NCI-H446 treated with DMSO at 0.1 percent for 48 hours (cell line): ENCODE measurements around the gene GOSR2.

Source experiments
- DNase-seq: peaks from one replicate; lab custom pipeline; 2025; lab: John Stamatoyannopoulos, UW

The GOSR2 gene

DNA sequence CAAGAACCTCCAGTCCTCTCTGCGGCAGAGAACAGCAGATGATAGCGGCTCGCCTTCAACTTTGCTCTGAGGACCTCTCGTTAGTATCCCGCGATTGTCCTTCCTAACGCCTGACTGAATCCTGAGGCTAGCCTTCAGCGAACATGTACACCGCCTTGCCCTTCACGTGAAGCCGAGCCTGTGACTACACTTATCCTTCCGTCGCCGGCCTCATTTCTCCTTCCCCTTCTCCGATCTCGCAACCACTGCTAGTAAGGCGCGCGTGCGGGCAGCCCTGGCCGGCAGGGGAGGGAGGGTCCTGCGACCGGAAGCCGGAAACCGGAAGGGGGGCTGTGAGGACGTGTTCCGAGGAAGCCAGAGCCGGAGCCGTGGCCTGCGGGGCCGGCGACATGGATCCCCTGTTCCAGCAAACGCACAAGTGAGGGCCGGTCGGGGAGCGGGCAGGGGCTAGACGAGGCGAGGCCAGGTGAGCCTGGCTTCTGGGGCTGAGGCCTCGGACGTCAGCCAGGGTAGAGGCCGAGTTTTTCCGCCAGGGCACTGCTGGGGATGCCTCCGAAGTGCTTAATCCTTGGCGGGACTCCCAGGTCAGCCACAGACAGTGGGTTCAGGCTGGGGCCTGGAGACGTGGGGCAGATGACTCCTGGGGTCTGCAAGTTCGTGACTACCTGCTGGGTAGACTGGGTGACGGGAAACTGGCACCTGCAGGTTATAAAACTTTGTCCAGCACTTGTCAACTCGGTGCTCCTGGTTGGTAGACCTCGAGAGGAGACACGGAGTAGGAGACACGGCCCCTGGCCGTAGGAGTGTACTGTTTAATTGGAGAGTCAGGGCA lies at the start of gene GOSR2:
TSS of gene GOSR2 (plus strand) at position 357 of the 832 bp plus-strand sequence. CDS start at position 390, 33 bp downstream.
- DNase-seq: peak; percentile 86

DNA sequence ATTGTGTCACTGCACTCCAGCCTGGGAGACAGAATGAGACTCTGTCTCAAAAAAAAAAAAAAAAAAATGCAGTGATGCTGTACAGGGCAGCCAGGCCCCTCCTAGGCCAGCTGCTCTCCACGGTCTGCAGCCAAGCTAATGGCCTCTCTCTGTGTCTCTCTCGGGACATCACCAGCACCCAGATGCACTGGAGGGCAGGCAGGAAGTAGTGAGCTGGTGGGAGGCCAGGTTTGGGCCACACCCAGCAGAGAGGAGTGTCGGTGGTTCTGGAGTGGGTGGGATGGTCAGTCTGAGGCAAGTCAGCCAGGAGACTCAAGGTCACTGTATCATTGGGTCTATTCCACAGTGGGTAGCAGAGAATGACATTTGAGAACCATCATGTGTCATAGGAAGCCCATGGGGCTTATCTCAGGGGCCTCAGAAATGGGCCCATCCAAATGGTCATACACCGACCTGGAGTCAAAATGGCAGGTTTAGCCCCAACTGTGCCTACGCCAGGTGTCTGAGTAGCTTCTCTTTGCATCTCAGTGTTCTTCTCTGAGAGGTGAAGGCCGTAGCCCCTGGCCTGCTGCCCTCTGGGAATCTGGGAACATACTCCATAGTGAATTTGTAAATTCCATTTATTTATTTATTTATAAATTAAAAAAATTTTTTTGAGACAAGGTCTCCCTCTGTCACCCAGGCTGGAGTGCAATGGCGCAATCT lies 48.9 kb upstream of the GOSR2 start:
- no peak for DNase-seq

DNA sequence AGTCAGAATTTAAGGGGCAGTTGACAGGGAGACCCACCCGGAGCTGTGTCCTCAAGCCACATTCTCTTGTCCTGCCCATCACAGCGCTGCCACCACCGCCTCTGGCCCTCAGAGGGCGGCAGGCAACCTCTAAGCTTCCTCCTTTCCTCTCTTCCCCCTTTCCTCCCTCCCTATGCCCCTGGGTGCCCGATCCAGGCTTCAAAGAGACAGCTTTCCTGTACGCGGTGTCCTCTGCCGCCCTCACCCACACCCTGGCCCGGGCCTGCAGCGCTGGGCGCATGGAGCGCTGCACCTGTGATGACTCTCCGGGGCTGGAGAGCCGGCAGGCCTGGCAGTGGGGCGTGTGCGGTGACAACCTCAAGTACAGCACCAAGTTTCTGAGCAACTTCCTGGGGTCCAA lies 48.1 kb upstream of the GOSR2 start:
- DNase-seq: no peak

DNA sequence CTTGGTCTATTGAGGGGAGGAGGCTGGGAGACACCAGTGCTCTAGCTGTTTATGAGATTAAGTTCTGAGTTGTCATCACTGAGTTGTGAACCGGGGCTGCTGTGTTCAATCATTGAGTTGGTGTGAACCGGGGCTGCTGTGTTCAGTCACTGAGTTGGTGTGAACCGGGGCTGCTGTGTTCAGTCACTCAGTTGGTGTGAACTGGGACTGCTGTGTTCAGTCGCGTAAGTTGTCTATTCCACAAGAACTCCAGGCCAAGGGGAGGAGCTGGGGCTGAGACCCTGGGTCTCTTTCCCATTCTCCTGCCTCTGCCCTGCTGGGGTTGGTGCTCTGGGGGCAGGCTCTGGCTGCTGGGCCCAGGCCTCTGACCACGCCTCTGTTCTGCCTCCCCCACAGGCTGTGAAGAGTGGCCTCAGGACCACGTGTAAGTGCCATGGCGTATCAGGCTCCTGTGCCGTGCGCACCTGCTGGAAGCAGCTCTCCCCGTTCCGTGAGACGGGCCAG lies 47.1 kb upstream of the GOSR2 start:
- DNase-seq: no peak

DNA sequence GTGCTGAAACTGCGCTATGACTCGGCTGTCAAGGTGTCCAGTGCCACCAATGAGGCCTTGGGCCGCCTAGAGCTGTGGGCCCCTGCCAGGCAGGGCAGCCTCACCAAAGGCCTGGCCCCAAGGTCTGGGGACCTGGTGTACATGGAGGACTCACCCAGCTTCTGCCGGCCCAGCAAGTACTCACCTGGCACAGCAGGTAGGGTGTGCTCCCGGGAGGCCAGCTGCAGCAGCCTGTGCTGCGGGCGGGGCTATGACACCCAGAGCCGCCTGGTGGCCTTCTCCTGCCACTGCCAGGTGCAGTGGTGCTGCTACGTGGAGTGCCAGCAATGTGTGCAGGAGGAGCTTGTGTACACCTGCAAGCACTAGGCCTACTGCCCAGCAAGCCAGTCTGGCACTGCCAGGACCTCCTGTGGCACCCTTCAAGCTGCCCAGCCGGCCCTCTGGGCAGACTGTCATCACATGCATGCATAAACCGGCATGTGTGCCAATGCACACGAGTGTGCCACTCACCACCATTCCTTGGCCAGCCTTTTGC lies 46.5 kb upstream of the GOSR2 start:
- no peak for DNase-seq

DNA sequence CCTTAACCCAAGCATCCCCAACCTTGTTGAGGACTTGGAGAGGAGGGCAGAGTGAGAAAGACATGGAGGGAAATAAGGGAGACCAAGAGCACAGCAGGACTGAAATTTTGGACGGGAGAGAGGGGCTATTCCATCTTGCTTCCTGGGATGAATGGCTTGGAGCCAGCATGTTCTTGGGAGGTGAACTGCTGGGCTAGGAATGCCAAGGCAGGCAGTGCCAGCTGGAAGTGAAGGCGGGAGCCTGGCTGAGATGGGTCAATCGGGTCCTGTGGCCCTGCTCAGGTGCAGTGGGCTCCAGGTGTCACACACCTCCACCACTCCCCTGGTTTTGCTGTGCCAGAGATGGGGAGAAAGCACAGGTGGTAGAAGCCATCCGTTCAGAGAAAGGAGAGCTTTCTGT lies 46.0 kb upstream of the GOSR2 start:
- no peak for DNase-seq

DNA sequence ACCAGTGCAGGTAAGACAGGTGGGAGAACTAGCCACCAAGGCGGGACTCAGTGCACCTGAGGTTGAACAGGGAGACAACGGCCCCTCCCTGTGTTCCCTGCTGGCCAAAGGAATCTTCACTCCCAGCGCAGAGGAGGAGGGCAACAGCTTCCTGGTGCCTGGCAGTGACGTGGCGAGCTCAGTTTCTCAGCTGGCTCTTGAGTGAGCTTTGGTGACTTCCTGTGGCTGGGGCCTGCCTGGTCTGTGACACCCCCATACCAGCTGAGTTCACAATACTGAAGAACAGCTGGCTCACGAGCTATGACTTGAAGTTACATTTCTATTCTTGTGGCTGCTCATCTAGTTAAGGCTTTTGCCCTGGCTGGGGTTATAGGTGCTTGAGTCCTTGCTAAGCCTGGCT lies 45.5 kb upstream of the GOSR2 start:
- no peak for DNase-seq

DNA sequence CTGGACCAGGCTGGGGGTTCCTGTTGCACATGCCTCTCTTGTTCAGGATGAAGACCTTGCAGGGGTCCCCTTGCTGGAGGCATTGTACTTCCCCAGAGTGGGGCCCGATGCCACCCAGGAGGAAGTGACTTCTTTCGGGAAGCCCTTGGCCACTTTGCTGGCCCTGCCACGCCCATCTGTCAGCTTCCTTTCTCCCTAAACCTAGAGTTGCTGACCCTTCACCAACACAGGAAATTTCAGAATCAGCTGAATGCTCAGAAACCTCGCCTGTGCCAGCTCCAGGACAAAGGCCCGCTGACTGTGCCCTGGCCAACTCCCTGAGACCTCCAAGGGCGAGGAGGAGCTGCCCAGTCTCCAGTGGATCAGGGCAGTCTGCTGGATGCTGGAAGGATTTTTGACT lies 44.9 kb upstream of the GOSR2 start:
- no peak for DNase-seq

DNA sequence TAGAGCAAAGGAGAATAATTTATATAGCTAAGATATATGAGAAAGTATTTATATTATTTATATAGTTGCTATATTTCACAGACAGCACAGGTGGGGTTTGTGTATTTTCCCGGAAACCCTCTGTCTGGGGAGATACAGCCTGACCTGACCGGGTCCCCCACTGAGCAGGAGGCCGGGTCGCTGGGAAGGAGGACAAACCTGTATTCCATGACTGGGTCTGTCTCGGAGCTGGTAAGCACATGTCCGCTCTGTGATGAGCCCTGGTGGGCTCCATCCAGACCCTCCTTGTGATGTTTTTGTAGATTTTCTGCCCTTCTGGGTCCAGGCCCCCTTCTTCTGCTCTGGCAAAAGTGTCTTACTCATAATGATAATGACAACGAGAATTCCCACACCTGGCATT lies 43.9 kb upstream of the GOSR2 start:
- DNase-seq: no peak

DNA sequence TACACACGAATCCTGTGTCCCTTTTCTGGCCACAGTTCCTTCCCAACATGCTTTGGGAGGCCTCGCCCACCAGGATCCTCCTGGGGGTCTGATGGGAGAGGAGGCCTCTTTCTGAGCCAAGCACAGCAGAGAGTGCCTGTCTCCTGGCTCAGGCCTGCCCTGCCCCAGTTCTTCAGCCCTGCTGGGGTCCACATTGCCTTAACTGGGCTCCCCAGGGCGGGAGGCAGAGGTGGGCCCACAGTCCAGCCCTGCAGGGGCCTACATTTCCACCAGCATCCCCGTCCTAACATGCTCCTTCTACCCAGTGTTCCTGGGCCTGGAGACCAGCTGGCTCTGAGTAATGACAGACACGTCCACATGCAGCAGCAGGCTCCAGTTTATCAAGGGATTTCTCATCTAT lies 41.9 kb upstream of the GOSR2 start:
- no peak for DNase-seq

DNA sequence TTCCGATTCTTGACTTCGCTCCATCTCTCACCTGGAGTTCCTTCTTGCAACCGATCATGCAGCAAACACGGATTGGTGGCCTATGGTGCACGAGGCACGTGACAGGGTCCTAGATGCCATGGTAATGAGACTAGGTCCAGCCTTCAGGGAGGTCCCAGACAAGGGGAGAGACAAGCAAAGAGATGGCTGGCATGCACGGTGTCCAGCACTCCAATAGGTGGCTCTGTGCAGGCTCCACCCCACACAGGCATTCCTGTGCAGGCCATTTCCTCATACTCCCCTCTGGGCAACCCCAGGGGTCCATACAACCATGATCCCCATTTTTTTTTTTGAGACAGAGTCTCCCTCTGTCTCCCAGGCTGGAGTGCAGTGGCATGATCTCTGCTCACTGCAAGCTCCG lies 40.3 kb upstream of the GOSR2 start:
- no peak for DNase-seq

DNA sequence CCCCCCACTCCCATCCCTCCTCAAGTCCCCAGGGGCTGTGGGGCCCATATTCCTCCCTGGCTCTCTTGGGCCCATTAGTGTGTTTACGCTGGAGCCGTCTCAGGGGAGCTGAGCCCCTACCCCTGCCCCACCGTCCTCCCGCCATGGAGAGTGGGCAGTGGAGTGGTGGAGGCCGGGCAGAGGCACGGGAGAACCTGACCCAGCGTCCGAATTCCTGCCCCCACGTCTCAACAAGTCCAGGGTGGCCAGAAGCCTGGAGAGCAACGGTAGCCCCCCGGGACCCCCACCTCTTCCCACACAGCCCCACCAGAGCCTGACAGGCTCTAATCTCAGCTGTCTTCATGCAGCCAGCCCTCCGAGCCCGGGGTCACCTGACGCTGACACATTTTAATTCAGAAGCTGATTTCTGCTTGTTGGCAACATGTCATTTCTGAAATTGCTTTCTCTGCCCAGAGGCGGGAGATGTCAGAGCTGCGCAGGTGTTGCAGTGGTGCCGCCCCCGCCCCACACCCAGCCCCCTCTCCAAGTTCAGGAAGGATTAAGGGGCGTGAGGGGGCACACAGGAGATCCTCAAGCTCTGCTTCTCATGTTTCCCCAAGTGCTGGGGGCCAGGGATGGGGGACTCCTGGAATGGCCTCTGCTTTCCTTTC lies 39.0 kb upstream of the GOSR2 start:
- DNase-seq: no peak

DNA sequence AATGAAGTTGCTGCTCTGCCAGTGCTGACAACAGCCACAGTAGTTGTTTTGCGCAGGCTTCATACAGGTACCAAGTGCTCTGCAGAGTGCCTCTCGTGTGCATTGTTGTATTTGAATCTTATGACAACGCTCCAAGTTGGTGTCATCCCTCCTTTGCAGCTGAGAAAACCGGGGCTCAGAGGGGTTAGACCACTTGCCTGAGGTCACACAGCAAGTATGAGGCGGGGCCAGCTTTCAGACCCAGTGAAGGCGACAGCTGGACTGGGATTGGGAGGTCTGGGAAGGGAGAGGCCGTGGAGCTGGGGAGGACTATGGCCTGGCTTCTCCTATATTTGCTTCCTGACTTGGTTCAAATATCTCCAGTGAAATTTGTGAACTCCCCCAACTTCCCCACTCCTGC lies 38.4 kb upstream of the GOSR2 start:
- DNase-seq: no peak

DNA sequence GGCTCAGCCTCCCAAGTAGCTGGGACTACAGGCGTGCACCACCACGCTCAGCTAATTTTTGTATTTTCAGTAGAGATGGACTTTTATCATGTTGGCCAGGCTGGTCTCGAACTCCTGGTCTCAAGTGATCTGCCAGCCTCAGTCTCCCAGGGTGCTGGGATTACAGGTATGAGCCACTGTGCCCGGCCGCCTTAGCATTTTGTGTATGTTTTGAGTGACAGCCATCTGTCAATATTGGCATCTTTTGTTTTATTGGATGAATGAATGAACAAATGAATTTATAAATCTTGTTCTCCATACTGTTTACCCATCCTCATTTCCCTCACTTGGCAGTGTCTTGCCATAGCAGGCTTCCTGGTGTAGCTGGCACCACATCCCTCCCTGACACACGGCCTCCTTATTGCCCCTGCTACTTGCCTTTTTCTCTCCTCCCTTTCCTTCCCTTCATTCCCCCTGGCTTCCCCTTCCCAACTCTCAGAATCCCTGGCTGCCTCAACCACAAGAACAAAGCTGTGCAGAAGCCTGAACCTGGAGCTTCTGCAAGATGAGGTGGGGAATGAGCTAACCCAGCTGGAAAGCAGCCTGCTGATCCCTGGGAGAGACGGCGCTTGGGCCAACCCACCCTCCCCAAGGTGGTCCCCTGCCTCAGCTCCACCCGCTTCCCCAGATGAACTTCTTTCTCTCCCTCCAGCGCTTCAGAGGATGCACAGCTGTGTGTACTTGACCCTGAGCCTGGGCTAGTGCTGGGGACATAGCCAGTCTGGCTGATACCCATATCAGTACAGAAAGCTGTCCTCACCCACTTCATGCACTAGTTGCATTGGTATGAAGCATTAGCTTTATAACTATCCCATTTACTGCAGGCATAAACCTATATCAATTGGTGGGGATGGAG lies 37.3 kb upstream of the GOSR2 start:
- no peak for DNase-seq

DNA sequence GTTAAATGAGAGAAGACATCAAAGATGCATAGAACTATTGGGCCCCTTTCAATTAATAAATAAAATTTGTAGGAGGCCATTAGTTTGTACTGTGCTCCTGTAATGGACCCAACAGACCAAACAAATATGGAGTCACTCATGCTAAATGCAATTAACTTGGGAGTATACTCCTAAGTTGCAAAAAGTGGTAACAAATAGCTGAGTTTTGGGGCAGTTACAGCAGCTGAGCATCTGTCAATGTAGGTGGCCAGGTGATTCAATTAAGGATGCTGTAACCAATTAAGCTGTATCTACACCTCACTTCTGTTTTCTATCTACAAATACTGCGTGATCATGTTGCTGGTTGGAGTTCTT lies 36.7 kb upstream of the GOSR2 start:
- DNase-seq: no peak

DNA sequence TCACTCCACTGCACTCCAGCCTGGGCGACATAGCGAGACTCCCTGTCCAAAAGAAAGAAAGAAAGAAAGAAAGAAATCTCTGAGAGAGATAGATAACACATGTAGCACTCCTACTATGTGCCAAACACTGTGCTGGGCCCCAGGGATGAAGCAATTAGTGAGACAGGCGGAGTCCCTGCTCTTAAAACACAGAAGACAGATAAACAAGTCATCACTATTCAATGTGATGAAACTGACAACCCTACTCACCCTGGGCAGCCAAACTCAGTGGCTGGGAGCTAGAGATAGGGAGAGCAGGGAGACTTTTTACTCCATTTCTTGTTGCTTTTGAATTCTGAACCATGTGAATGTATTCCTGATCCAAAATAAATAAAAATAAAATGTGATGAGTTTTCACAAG lies 35.2 kb upstream of the GOSR2 start:
- DNase-seq: no peak

DNA sequence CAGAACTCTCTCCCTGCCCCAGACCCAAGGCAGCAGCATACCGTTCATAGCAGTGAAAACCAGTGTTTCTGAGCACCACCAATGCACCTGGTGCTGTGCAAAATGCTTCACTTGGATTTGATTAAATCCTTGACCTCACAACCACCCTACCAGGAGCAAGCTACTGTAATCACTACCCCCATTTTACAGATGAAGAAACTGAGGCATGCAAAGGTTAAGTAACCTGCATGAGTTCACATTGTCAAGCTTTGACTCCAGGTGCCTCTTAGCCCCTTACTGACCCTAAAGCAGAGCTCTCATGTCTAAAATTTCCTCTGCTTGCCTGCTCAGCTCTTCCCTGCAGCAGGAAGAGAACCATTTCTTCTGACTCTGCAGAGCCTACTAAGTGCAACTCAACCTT lies 34.2 kb upstream of the GOSR2 start:
- DNase-seq: no peak

DNA sequence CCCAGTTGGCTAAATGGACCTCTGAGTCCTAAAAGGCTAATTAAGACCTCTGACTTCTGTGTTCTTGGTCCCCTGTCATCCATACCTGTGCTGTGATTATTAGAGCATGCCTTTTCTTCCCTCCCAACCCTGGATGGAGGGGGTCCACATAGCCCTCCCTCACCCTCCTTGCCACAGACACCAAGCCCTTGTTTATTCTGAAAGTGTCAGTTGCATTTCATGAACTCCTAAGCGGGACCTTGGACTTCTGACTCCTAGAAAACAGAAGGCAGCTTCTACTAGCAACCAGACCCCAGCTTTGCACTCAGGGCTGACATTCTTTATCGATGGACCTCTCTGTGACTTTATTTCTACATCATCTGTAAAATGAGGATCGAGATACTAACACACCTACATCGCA lies 33.4 kb upstream of the GOSR2 start:
- DNase-seq: no peak

DNA sequence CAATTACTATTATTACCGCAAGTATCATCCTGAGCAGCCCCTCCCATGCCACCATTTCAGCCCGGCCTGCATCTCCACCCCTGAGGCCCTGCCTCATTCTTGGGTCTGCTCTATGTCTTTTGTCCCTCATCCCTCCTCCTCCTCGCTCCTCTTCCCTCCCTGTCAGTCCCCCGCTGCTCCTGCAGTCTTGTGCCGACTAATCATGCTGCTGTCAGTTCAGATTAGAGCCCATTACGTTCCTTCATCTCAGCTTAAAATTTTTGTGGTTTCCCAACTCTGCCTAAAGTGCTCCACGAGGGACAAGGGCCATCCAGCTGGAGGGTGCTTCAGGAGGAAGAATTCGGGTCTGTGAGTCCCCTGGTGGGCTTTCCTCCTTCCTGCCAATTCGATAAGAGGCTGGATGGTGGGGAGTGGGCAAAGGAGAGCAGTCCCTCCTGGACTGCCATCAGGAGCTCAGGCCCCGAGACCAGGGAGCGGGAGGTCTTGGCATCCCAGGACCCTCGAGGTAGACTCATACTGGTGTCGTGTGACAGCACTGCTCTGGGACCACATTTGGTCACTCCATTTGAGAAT lies 32.9 kb upstream of the GOSR2 start:
- DNase-seq: no peak

DNA sequence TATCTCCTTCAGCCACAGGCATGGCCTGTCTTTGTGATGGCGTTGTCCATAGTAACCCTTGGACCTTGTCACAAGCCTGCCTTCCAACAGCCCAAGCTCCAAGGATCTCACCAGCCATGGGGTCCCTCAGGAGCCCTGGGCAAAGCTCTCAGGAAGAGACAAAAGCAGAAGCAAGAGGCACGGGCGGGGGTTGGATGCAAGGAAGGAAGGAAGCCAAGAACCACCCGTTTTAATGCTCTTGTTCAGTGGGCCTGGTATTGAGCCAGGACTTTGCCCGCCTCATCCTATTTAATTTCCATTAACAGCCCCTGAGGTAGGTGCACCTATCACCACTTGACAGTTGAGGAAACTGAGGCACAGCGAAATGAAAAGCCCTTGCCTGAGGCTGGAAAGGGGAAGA lies 32.3 kb upstream of the GOSR2 start:
- no peak for DNase-seq

DNA sequence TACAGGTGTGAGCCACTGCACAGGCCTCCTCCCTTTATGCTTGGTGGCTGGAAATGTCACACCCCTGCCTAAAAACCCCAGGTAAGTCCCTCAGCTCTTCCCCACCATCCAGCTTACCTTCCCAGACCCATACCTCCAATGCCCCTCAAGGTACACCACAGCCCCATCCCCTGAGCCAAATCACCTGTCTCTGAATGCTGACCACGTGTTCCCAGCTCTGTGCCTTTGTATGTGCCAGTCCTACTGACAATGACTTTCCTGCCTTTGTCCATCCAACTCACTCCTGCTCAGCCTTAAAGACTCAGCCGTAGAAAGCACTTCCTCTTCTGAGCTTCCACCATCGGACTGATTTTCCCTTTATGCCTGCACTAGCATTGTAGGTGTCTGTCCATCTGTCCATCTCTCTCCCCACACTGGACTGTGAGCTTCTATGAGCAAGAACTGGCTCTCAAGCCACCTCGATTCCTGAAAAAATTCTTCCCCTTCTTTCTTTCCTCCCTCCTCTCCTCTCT lies 30.7 kb upstream of the GOSR2 start:
- DNase-seq: no peak
